ENCODE data around the gene ENTREP1.
"Not testable (repeated sequence)": the region's sequence is repeated elsewhere in the genome, so short reads cannot be mapped to it uniquely, and the experiment has no call there.

Gene ENTREP1

DNA sequence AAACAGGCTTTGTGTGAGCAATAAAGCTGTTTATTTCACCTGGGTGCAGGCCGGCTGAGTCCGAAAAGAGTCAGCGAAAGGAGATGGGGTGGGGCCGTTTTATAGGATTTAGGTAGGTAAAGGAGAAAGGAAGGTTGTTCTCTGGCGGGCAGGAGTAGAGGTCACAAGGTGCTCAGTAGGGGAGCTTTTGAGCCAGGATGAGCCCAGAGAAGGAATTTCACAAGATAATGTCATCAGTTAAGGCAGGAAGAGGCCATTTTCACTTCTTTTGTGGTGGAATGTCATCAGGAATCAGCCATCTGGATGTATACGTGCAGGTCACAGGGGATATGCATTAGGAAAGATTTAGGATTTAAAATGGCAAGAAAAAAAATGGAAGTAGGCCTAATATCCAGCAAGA is 84.9 kb downstream of the ENTREP1 start:
- DNase-seq (ENCODE audit: low read depth in 3 of 3, low spot score in 1 of 3) = not testable (repeated sequence)

DNA sequence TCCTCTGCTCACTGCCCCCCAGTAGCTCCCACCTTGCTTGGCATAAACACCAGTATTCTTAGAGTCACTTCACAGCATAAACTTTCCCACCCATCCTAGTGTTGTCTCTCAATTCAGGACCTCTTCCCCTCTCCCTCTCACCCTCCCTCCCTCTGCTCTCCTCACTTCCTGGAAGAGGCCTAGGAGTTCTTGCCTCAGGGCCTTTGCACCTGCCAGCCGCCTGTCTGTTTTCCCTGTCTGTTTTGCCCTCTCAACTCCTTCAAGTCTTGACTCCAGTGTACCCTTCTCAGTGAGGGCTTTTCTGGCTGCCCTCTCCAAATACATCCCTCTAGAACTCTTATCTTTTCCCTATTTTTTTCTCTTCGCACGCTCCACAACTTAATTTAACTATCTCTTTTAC is 86.2 kb downstream of the ENTREP1 start:
- no peak for DNase-seq (ENCODE audit: low read depth in 3 of 3, low spot score in 1 of 3)

DNA sequence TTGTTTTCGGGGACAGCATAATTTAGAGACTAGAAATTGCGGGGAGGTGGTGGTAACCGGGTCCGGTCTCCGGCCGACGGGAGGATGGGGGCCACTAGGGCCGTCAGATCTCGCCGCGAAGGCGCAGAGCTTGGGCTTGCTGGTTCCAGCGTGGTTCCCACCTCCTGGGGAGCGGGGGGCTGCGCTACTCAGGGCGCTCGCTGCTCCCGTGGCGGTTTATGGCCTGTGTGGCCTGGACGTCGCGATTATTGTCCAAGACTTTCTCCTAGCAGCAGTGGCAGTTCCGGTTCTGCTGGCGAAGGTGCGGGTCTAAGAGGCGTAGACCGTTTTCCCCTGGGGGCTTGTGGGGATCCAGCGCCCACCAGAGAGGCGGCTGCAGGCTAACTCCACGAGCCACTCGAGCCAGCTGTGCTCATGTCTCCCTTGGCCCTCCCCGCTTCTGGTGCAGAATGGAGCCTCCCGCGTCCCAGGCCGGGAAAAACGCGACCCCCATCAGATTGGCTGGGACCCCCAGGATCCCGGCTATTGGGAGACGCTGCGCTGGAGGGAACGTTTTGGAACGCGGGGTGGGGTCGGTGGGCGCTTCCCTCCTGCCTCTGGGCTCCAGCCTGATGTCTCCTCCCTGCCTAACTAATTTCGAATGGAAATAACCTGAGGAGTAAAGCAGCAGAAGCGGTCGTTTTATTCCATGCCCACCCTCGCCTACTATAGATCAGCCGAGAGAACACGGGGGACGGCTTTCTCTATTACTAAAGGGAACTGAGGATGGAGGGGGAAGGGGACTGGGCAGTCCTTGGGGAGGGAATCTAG is 87.1 kb downstream of the ENTREP1 start:
- no peak for DNase-seq (ENCODE audit: low read depth in 3 of 3, low spot score in 1 of 3)

DNA sequence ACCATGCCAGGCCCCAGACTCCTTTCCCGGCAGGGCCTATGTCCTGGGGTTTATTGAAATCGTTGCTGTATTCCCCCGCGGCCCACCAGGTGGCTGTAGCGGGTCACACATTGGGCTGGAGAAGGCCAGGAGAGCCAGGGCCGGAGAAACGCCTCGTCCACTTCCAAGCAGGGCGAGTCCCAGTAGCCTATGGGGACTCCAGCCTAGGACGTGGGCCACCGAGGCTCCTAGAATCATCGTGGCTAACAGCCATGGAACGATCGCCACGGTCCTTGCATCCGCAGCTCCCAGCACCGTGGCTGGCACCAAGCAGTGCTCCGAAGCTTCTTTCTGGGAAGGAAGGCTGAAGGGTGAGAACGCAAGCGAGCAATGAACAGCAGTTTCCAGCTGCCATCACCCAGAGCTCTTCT is 87.7 kb downstream of the ENTREP1 start:
- DNase-seq (ENCODE audit: low read depth in 3 of 3, low spot score in 1 of 3) = no peak

DNA sequence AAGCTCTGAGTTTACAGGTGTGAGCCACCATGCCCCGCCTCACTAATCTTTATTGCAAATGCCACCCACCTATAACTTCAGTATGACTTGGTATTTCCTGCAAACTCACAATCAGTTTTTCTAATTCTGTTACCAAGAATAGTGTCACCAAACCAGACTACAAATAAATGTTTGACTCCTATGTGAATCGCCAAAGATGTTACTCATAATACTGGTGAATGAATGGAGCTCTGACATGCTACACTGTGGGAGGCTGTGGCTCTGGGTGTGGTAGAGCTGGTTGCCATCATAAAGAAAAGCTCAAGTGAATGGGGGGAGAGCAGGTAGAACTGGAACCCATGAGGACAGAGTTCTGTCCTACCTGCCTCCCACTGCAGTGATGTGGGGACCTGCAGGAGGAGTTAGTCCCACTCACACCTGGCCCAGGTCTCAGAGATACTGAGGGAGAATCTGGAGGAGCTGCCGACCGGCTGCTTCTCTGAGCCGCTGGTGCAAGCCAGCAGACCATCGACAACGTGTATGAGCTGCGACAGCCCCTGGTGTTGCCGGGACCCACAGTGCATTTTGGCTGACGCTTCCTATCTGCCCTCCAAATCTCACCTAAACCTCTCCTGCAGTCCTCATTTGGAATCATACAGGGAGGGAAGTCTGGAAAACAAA is 95.7 kb downstream of the ENTREP1 start:
- DNase-seq (ENCODE audit: low read depth in 3 of 3, low spot score in 1 of 3) = no peak

DNA sequence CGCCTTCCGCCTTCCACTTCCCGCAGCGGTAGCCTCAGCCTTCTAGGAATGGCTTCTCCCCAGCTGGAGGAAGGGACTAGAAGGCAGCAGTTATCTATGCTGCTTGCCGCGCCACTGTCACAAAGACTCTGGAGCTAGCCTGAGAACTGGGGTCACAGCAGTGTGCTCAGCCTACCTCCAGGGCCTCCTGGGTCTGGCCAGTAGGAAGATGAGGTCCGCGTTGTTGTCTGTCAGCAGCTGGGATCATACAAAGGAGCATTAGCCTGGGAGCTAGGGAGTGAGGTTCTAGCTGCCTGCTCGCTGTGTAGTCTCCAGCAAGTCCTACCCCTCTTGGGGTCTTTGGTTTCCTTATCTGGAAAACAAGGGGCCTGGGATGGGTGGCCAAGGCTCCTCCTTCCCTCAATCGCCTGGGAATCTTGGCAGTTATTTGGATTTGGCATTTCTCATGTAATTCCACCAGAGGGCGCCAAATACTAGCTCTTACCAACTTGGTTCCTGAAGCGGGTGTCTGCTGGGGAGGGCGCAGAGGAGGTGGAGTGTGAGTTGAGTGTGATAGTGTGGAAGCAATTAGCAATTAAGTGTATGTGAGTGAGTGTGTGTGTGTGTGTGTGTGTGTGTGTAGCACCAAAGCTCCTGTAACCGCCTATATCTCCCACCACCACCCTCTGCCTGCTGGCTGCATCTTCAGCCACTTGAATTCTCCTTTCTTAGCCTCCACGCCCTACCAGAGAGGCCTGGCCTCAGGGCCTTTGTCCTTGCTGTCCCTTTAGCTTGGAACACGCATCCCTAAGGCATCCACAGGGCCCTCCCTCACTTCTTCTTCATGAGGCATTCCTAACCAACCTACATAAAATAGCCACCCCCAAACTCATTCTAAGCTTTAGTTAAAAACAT is 97.1 kb downstream of the ENTREP1 start:
- DNase-seq (ENCODE audit: low read depth in 3 of 3, low spot score in 1 of 3) = peak in 1 of 3 donors; percentile 3

DNA sequence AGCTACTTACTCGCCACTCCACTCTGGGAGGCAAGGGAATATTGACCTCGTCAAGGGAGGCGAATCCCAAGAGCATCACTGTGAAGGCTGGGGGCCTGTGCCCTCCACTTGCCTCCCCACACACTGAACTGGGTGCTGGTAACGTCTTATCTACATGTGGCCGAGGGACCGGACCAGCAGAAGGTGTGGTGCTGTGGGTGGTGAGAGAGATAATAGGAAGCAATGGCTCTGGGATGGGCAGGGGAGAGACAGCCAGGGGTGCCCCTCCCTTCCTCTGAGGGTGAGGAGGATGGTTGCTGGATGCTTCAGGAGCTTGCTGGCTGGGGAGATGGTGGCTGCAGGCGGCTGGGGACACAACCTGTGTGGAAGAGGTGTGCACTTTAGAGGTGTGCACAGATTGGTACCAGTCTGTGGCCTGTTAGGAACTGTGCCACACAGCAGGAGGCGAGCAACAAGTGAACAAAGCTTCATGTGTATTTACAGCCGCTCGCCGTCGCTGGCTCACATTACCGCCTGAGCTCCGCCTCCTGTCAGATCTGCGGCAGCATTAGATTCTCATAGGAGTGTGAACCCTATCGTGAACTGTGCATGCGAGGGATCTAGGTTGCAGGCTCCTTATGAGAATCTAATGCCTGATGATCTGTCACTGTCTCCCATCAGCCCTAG is 100.3 kb downstream of the ENTREP1 start:
- no peak for DNase-seq (ENCODE audit: low read depth in 3 of 3, low spot score in 1 of 3)

DNA sequence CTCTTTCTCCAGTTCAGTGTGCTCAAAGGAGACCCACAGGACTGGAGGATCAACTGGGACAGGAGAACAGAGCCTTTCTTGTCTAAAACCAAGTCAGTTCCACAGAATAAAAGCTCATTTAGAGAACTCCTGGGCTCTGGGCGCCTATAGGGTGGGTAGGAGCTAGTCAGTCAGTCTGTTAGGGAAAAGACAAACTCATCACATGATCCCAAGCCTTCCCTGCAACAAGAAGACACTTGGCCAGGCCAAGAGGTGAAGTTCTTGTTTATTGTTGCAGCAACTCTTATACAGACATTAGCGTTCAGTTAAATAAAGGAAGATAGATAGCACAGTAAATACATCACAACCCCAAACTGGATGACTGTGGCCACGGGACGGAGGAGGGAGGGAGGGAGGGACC is 102.3 kb downstream of the ENTREP1 start:
- DNase-seq (ENCODE audit: low read depth in 3 of 3, low spot score in 1 of 3) = no peak

DNA sequence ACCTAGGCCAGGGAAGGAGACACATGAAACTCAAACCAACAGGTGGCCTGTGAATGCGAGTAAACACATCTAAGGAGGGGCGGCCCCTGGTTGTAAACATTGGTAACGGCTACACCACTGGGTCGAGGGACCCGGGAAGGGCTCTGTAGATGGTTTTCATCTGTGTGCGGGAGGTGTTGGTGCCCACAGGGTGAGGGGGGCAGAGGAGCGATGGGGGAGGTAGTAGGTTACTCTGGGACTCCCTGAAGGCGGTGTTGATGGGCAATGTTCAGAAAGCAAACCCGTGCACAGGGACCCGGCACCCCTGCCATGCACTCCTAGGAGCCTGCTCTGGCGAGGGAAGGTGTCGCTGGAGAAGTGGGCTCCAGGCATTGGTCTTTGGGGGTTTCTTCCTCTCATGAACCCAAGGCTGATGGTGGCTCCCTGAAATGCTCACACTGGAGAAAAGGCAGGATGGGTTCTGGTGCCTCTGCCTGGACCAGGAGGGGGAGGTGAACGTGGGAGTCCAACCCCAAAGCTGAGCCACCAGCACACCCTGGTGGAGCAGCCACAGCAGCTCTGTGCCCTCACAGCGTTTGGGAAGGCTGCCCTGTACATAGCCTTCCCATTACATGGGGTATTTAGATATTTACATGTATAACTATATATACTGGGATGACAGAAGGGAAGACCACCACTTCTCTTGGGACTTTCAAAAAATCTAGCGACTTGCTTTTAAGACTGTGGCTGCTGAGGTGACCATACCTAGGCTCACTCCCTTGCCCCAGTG is 103.2 kb downstream of the ENTREP1 start:
- DNase-seq (ENCODE audit: low read depth in 3 of 3, low spot score in 1 of 3) = no peak

DNA sequence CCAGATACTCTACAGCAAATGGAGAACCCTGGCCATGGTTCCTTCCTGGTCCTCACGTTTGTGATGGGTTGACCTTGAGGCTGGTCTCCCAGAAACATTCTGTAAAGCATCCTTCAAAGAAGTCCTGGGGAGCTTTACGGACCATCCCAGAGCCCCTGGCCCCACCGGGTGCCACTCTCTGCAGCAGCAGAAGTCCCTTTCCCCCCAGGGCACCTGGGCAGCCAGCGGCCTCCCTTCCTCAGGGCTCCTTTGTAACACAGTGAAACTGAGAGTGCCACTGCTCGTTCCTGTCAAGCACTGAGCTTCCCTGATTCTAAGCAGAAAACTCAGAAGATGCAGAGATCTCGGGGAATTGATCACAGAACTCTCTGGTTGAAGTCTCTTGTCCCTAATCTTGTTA is 104.3 kb downstream of the ENTREP1 start:
- DNase-seq (ENCODE audit: low read depth in 3 of 3, low spot score in 1 of 3) = no peak

DNA sequence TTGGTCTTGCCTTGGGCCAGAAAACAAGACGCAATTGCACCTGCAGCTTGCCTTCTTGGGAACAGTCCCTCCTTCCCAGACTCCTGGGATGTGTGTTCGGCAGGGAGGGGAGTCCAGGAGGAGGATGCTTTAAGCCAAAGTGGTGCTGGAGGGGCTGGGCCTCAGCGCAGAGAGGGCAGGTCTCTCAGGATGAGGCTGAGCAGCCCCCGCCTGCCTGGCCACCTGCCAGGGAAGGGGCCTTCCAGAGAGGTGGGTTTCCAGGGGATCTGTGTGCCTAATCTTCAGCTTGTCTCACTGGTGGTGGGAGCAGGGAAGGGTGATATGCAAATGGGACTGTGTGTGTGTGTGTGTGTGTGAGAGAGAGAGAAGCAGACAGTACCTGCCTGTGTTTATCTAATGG is 105.2 kb downstream of the ENTREP1 start:
- no peak for DNase-seq (ENCODE audit: low read depth in 3 of 3, low spot score in 1 of 3)

DNA sequence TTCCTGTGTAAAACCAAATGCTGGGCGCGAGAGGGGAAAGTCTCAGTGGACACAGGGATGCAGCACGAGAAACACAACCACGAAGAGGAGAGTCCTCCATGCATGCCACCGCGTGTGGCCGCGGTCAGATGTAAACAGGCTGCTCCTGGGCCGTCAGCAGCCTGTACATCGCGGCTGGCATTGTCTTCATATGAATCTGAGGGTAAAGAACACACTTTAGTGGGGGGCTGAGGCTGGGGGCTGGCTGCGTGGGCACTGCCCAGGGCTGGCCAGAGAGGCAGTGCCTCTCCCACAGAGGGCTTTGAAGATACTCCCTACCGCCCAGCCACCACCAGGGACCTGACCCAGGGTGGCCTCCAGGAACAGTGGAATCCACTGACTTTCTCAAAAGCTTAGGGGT is 106.2 kb downstream of the ENTREP1 start:
- no peak for DNase-seq (ENCODE audit: low read depth in 3 of 3, low spot score in 1 of 3)

DNA sequence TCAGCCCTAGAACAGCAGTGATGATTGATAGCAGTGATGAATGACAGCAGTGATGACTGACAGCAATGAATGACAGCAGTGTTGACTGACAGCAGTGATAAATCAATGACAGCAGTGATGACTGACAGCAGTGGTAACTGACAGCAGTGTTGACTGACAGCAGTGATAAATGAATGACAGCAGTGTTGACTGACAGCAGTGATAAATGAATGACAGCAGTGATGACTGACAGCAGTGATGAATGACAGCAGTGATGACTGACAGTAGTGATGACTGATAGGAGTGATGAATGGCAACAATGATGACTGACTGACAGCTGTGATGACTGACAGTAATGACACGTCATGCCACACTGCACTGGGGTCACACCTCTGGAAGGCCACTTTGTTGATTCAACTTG is 106.8 kb downstream of the ENTREP1 start:
- DNase-seq (ENCODE audit: low read depth in 3 of 3, low spot score in 1 of 3) = no peak

DNA sequence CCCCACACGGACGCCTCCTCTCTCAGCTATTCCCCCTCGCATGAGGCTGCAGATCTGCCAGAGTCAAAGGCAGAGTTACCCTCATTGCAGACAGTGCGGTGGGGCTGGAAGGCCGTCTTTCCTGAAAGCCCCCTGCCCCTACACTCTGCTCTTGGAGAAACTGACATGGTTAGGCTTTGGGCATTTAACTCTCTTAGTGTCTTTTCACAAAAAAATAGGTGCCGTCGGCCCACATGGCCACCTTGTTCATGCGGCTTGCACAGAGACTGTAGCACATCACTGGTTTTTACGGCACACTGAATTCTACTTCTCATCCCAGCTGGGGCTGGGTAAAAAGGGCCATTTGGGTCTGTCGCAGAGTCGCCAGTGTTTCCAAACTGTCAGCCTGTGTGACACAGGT is 107.6 kb downstream of the ENTREP1 start:
- no peak for DNase-seq (ENCODE audit: low read depth in 3 of 3, low spot score in 1 of 3)

DNA sequence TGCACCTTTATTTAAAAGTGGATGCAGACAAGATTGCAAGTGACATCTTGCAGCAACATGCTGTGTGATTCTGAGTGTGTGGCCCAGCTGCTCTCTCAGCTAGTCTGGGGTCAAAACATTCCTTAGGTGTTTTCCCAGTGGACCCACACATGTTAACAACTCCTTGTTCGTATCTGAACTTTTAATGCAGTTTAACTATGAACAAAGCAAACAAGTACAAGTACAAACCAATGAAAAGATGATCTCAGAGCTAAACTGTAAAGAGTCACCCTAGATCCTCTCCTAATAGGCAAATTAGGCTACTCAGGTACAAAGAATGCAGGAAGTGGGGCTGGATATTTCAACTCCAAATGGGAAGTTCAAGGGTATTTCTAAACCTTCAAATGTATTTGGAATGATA is 108.4 kb downstream of the ENTREP1 start:
- DNase-seq (ENCODE audit: low read depth in 3 of 3, low spot score in 1 of 3) = no peak

DNA sequence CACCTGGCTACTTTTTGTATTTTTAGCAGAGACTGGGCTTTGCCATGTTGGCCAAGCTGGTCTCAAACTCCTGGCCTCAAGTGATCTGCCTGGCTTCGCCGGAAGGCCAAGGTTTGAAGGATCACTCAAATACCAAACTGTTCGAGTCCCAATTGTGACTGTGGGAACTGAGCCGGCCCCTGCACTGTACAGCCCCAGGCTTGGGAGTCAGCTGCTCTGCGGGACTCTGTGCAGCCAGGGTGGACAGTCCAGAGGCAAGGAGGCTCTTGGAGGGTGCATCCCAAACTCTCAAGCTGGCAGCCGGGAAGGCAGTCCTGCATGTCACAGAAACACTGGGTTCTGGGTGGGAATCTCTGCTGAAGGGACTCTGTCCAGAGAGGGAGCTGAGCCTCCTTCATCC is 109.0 kb downstream of the ENTREP1 start:
- DNase-seq (ENCODE audit: low read depth in 3 of 3, low spot score in 1 of 3) = no peak

DNA sequence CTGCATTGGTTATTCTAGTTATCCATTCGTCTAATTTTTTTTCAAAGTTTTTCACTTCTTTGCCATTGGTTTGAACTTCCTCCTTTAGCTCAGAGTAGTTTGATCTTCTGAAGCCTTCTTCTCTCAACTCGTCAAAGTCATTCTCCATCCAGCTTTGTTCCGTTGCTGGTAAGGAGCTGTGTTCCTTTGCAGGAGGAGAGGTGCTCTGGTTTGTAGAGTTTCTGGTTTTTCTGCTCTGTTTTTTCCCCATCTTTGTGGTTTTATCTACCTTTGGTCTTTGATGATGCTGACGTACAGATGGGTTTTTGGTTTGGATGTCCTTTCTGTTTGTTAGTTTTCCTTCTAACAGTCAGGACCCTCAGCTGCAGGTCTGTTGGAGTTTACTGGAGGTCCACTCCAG is 114.6 kb downstream of the ENTREP1 start:
- DNase-seq (ENCODE audit: low read depth in 3 of 3, low spot score in 1 of 3) = not testable (repeated sequence)

DNA sequence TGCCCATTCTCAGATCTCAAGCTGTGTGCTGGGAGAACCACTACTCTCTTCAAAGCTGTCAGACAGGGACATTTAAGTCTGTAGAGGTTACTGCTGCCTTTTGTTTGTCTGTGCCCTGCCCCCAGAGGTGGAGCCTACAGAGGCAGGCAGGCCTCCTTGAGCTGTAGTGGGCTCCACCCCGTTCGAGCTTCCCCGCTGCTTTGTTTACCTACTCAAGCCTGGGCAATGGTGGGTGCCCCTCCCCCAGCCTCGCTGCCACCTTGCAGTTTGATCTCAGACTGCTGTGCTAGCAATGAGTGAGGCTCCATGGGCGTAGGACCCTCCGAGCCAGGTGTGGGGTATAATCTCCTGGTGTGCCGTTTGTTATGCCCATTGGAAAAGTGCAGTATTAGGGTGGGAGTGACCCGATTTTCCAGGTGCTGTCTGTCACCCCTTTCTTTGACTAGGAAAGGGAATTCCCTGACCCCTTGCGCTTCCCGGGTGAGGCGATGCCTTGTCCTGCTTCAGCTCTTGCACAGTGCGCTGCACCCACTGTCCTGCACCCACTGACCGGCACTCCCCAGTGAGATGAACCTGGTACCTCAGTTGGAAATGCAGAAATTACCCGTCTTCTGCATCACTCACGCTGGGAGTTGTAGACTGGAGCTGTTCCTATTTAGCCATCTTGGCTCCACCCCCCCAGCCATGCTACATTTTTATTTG is 115.4 kb downstream of the ENTREP1 start:
- not testable (repeated sequence) for DNase-seq (ENCODE audit: low read depth in 3 of 3, low spot score in 1 of 3)

All from stimulated activated CD4-positive, alpha-beta T cell treated with anti-CD3 and anti-CD28 coated beads, TNF-alpha, amount 100 ng/mL, for 1 hour (primary cell).